ENCODE data around the gene IFFO2. TPM values are rescaled to one million over a fixed set of nuclear protein-coding genes. Genes with fewer than 3 reads are reported as not detected.
"Not testable (repeated sequence)": the region's sequence is repeated elsewhere in the genome, so short reads cannot be mapped to it uniquely, and the experiment has no call there.

The IFFO2 gene
- total RNA-seq, 1 experiment from 2014 or later, result 15.6 TPM

DNA sequence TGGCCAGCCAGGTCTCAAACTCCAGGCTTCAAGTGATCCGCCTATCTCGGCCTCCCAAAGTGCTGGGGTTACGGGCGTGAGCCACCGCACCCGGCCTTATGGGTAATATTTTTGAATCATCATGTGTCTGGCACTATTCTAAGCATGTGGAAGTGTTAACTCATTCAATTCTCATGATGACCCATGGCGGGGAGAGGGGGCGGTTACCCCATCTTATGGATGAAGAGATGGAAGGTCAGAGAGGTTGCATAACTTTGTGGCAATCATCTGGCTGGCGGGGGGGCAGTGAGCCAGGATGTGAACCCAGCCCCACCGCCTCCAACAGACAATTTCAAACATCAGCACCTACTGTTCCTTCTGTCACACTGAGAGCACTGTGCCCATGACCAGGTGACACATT, 85.5 kb downstream of the IFFO2 start:
- Histone ChIP-seq H3K4me3 (replicated peaks in 1 of 2; ENCODE audit: low read depth in 1 of 2, low read length in 2 of 2) (no peak overlapping the region), H3K27me3 (ENCODE audit: insufficient read depth, low read length) (0 out of 2 replicates have a peak, but pooled peaks cover under 1% of the 10 kb centered on the region), H3K79me2 (ENCODE audit: insufficient read depth, low read length) (no peaks in the 10 kb centered on the region), H3K9me3 (ENCODE audit: control insufficient read depth in 1 of 2, insufficient read depth in 1 of 2, low read depth in 1 of 2, low read length in 2 of 2) (no peaks in the 10 kb centered on the region), H3K36me3 (ENCODE audit: control insufficient read depth in 1 of 2, insufficient read depth in 2 of 2, low read length in 2 of 2) (no peaks in the 10 kb centered on the region), H3K4me2 (ENCODE audit: low read length) (no peak overlapping the region), H2AFZ (ENCODE audit: low read depth, low read length, poor library complexity, severe bottlenecking) (no peak overlapping the region), H4K20me1 (ENCODE audit: insufficient read depth) (no peaks in the 10 kb centered on the region), H3K27ac (ENCODE audit: low read depth, low read length) (no peak overlapping the region), H3K4me1 (ENCODE audit: control insufficient read depth in 1 of 2, insufficient read depth in 2 of 2, low read length in 2 of 2) (peaks cover 0 to 6% of the 10 kb centered on the region in 2 experiments; a peak in 1 of 4 replicates), H3K9me2 (ENCODE audit: insufficient read depth) (no peaks in the 10 kb centered on the region), H3K9ac (ENCODE audit: low read length) (no peak overlapping the region)
- RAD21 ChIA-PET (ENCODE audit: low non-redundant PET in 1 of 2, low total read pairs in 2 of 2, uncharacterized antibody in 2 of 2, unreplicated experiment in 2 of 2), result no interaction called here
- CTCF ChIA-PET, result interaction anchor here (2.4 kb wide), 1 partner anchor 273 kb away, joined by 7 read pairs; no protein-coding TSS in a partner anchor
- ATAC-seq, result no peak
- TF ChIP-seq YY1 (IDR thresholded peaks at IDR 0.05; ENCODE audit: extremely low read depth, insufficient replicate concordance, low read depth, low read length) (no peak), FOSL1 (IDR thresholded peaks at IDR 0.05; ENCODE audit: low read depth) (no peak), RAD21 (IDR thresholded peaks at IDR 0.05; ENCODE audit: low read depth) (no peak), SRF (IDR thresholded peaks at IDR 0.05; ENCODE audit: low read depth) (no peak), JUND (IDR thresholded peaks at IDR 0.05) (no peak), SIN3A (IDR thresholded peaks at IDR 0.05; ENCODE audit: low read depth) (no peak), CEBPB (IDR thresholded peaks at IDR 0.05; ENCODE audit: low read depth) (no peak), ELF1 (IDR thresholded peaks at IDR 0.05; ENCODE audit: borderline replicate concordance, low read depth) (no peak), POLR2AphosphoS5 (IDR thresholded peaks at IDR 0.05; ENCODE audit: low read depth, low read length) (no peak), ZNF274 (IDR thresholded peaks at IDR 0.05; ENCODE audit: low read depth, low read length) (no peak), EZH2 (IDR thresholded peaks at IDR 0.05) (no peak), TCF7L2 (IDR thresholded peaks at IDR 0.05; ENCODE audit: borderline replicate concordance, extremely low read depth, insufficient read depth, insufficient read length) (no peak), SP1 (IDR thresholded peaks at IDR 0.05; ENCODE audit: low read depth) (no peak), CBX3 (IDR thresholded peaks at IDR 0.05; ENCODE audit: low read depth) (no peak)
- TF ChIP-seq, protein P1, sequence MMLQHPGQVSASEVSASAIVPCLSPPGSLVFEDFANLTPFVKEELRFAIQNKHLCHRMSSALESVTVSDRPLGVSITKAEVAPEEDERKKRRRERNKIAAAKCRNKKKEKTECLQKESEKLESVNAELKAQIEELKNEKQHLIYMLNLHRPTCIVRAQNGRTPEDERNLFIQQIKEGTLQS (IDR thresholded peaks at IDR 0.05), result no peak
- TF ChIP-seq, protein P2, sequence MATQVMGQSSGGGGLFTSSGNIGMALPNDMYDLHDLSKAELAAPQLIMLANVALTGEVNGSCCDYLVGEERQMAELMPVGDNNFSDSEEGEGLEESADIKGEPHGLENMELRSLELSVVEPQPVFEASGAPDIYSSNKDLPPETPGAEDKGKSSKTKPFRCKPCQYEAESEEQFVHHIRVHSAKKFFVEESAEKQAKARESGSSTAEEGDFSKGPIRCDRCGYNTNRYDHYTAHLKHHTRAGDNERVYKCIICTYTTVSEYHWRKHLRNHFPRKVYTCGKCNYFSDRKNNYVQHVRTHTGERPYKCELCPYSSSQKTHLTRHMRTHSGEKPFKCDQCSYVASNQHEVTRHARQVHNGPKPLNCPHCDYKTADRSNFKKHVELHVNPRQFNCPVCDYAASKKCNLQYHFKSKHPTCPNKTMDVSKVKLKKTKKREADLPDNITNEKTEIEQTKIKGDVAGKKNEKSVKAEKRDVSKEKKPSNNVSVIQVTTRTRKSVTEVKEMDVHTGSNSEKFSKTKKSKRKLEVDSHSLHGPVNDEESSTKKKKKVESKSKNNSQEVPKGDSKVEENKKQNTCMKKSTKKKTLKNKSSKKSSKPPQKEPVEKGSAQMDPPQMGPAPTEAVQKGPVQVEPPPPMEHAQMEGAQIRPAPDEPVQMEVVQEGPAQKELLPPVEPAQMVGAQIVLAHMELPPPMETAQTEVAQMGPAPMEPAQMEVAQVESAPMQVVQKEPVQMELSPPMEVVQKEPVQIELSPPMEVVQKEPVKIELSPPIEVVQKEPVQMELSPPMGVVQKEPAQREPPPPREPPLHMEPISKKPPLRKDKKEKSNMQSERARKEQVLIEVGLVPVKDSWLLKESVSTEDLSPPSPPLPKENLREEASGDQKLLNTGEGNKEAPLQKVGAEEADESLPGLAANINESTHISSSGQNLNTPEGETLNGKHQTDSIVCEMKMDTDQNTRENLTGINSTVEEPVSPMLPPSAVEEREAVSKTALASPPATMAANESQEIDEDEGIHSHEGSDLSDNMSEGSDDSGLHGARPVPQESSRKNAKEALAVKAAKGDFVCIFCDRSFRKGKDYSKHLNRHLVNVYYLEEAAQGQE (IDR thresholded peaks at IDR 0.05; ENCODE audit: low read depth), result no peak
- TF ChIP-seq, protein P3, sequence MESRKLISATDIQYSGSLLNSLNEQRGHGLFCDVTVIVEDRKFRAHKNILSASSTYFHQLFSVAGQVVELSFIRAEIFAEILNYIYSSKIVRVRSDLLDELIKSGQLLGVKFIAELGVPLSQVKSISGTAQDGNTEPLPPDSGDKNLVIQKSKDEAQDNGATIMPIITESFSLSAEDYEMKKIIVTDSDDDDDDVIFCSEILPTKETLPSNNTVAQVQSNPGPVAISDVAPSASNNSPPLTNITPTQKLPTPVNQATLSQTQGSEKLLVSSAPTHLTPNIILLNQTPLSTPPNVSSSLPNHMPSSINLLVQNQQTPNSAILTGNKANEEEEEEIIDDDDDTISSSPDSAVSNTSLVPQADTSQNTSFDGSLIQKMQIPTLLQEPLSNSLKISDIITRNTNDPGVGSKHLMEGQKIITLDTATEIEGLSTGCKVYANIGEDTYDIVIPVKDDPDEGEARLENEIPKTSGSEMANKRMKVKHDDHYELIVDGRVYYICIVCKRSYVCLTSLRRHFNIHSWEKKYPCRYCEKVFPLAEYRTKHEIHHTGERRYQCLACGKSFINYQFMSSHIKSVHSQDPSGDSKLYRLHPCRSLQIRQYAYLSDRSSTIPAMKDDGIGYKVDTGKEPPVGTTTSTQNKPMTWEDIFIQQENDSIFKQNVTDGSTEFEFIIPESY (IDR thresholded peaks at IDR 0.05; ENCODE audit: extremely low read depth, insufficient replicate concordance, low read length), result no peak
- TF ChIP-seq, protein P4, sequence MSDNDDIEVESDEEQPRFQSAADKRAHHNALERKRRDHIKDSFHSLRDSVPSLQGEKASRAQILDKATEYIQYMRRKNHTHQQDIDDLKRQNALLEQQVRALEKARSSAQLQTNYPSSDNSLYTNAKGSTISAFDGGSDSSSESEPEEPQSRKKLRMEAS (IDR thresholded peaks at IDR 0.05), result no peak
- BruUV-seq (replicated peaks), result no TSS peak
- intact Hi-C loops (cut with micrococcal nuclease), result no loop called here
- POLR2A ChIA-PET, result no interaction called here
- DNase-seq (ENCODE audit: low read depth, low spot score), result no peak

DNA sequence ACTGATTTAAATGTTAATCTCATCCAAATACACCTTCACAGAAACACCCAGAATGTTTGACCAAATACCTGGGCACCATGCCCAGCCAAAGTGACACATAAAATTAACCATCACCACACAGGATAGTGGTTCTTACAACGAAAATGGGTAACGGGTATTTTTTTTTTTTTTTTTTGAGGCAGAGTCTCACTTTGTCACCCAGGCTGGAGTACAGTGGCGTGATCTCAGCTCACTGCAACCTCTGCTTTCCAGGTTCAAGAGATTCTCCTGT, 85.9 kb downstream of the IFFO2 start:
- intact Hi-C loops (cut with micrococcal nuclease); H4K20me1 ChIP-seq (ENCODE audit: insufficient read depth); RAD21 ChIA-PET (ENCODE audit: low non-redundant PET in 1 of 2, low total read pairs in 2 of 2, uncharacterized antibody in 2 of 2, unreplicated experiment in 2 of 2); H2AFZ ChIP-seq (ENCODE audit: low read depth, low read length, poor library complexity, severe bottlenecking); H3K9ac ChIP-seq (ENCODE audit: low read length); DNase-seq (ENCODE audit: low read depth, low spot score); BruUV-seq (replicated peaks); H3K27me3 ChIP-seq (ENCODE audit: insufficient read depth, low read length); H3K9me2 ChIP-seq (ENCODE audit: insufficient read depth); H3K27ac ChIP-seq (ENCODE audit: low read depth, low read length); POLR2A ChIA-PET; H3K36me3 ChIP-seq (ENCODE audit: control insufficient read depth in 1 of 2, insufficient read depth in 2 of 2, low read length in 2 of 2); H3K79me2 ChIP-seq (ENCODE audit: insufficient read depth, low read length); H3K4me2 ChIP-seq (ENCODE audit: low read length); H3K9me3 ChIP-seq (ENCODE audit: control insufficient read depth in 1 of 2, insufficient read depth in 1 of 2, low read depth in 1 of 2, low read length in 2 of 2); H3K4me3 ChIP-seq (replicated peaks in 1 of 2; ENCODE audit: low read depth in 1 of 2, low read length in 2 of 2); H3K4me1 ChIP-seq (ENCODE audit: control insufficient read depth in 1 of 2, insufficient read depth in 2 of 2, low read length in 2 of 2); ATAC-seq: not testable (repeated sequence)
- CTCF ChIA-PET, result interaction anchor here (0.9 to 2.4 kb wide), 2 partner anchors 50 to 273 kb away, joined by 3 to 7 read pairs; no protein-coding TSS in a partner anchor
